Measurements from ENCODE around the gene CPB1.

The CPB1 gene

DNA sequence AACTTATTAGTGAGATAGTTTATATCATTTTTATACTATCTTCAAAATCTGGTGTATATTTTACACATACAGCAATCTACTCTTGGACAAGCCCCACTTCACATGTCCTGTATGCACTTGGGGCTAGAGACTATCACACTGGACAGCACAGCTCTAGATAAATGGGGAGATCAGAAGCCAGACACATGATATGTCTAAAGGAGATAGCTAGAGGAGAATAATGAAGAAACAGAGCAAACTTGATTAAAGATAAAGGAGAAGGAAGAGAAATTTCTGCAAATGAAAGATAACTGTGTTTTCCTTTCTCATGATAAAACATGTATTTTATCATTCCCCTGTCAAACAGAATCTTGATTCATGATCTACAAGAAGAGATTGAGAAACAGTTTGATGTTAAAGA is 50.5 kb downstream of the CPB1 start:
- Histone ChIP-seq H2BK15ac (ENCODE audit: low read depth, poor library complexity, severe bottlenecking) (no peak overlapping the region), H3K27ac (ENCODE audit: low read length, poor library complexity, severe bottlenecking) (no peak overlapping the region), H3K4me3 (ENCODE audit: insufficient read depth in 1 of 2, low read depth in 1 of 2, low read length in 2 of 2) (no peak overlapping the region), H3K4ac (ENCODE audit: low read depth in 1 of 2, low read length in 2 of 2) (no peak overlapping the region), H3K79me1 (replicated peaks; ENCODE audit: low read length, poor library complexity, severe bottlenecking) (no peaks in the 10 kb centered on the region), H2BK5ac (ENCODE audit: low read depth, low read length, poor library complexity, severe bottlenecking) (no peak overlapping the region), H3K9ac (ENCODE audit: low read length) (no peak overlapping the region), H4K8ac (ENCODE audit: low read length) (no peak overlapping the region), H3K23ac (ENCODE audit: low read length in 2 of 2) (no peak overlapping the region), H2AFZ (ENCODE audit: low read depth, low read length) (no peak overlapping the region), H2BK120ac (ENCODE audit: low read depth, low read length) (no peak overlapping the region), H4K91ac (ENCODE audit: low read length) (no peak overlapping the region), H3K27me3 (ENCODE audit: control insufficient read depth in 1 of 2, insufficient read depth in 1 of 2, low read length in 2 of 2) (no peaks in the 10 kb centered on the region), H3K4me2 (ENCODE audit: low read length, poor library complexity, severe bottlenecking) (no peak overlapping the region), H2BK12ac (ENCODE audit: low read length in 2 of 2) (no peak overlapping the region), H3K9me3 (ENCODE audit: control insufficient read depth, low read length) (no peaks in the 10 kb centered on the region), H3K36me3 (ENCODE audit: control insufficient read depth in 1 of 2, insufficient read depth in 2 of 2, low read depth in 1 of 2, low read length in 2 of 2) (no peaks in the 10 kb centered on the region), H3K14ac (ENCODE audit: low read length in 2 of 2) (no peak overlapping the region), H3K18ac (ENCODE audit: low read depth in 1 of 2, low read length in 2 of 2) (no peak overlapping the region), H3K4me1 (ENCODE audit: control insufficient read depth, insufficient read depth, low read depth, low read length) (peaks cover under 1% of the 10 kb centered on the region), H2AK5ac (ENCODE audit: low read length, severe bottlenecking) (no peak overlapping the region)
- DNase-seq = no peak

DNA sequence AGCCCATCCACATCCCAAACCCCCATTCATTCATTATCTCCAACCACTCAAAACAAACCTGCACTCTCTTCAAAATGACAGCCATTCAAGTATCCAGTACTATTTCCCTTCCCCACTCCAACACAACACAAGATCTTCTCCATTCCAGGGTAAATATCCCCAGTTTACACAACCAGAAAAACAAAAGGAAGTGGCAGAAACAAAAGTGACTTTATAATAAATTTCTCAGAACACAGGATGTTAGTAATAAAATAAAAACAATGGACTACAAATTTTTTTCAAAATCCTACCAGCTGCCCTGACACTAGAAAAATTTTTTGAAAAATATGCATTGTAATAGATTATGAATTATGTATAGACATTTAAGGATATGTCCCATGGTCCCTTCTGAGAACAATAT is 51.6 kb downstream of the CPB1 start:
- H3K4me2 ChIP-seq (ENCODE audit: low read length, poor library complexity, severe bottlenecking) = no peak overlapping the region
- H2AFZ ChIP-seq (ENCODE audit: low read depth, low read length) = no peak overlapping the region
- no peak overlapping the region for H4K8ac ChIP-seq (ENCODE audit: low read length)
- H3K23ac ChIP-seq (ENCODE audit: low read length in 2 of 2) = no peak overlapping the region
- H3K27ac ChIP-seq (ENCODE audit: low read length, poor library complexity, severe bottlenecking) = no peak overlapping the region
- no peak overlapping the region for H2BK5ac ChIP-seq (ENCODE audit: low read depth, low read length, poor library complexity, severe bottlenecking)
- no peak overlapping the region for H2AK5ac ChIP-seq (ENCODE audit: low read length, severe bottlenecking)
- no peak overlapping the region for H3K14ac ChIP-seq (ENCODE audit: low read length in 2 of 2)
- H3K9me3 ChIP-seq (ENCODE audit: control insufficient read depth, low read length) = no peaks in the 10 kb centered on the region
- no peak overlapping the region for H3K4me3 ChIP-seq (ENCODE audit: insufficient read depth in 1 of 2, low read depth in 1 of 2, low read length in 2 of 2)
- no peak overlapping the region for H3K4ac ChIP-seq (ENCODE audit: low read depth in 1 of 2, low read length in 2 of 2)
- H2BK12ac ChIP-seq (ENCODE audit: low read length in 2 of 2) = no peak overlapping the region
- H4K91ac ChIP-seq (ENCODE audit: low read length) = no peak overlapping the region
- no peak for DNase-seq
- no peak overlapping the region for H3K9ac ChIP-seq (ENCODE audit: low read length)
- H2BK15ac ChIP-seq (ENCODE audit: low read depth, poor library complexity, severe bottlenecking) = no peak overlapping the region
- no peaks in the 10 kb centered on the region for H3K36me3 ChIP-seq (ENCODE audit: control insufficient read depth in 1 of 2, insufficient read depth in 2 of 2, low read depth in 1 of 2, low read length in 2 of 2)
- H3K18ac ChIP-seq (ENCODE audit: low read depth in 1 of 2, low read length in 2 of 2) = no peak overlapping the region
- H2BK120ac ChIP-seq (ENCODE audit: low read depth, low read length) = no peak overlapping the region
- H3K79me1 ChIP-seq (replicated peaks; ENCODE audit: low read length, poor library complexity, severe bottlenecking) = no peaks in the 10 kb centered on the region
- H3K27me3 ChIP-seq (ENCODE audit: control insufficient read depth in 1 of 2, insufficient read depth in 1 of 2, low read length in 2 of 2) = no peaks in the 10 kb centered on the region
- H3K4me1 ChIP-seq (ENCODE audit: control insufficient read depth, insufficient read depth, low read depth, low read length) = peaks cover 2% of the 10 kb centered on the region

DNA sequence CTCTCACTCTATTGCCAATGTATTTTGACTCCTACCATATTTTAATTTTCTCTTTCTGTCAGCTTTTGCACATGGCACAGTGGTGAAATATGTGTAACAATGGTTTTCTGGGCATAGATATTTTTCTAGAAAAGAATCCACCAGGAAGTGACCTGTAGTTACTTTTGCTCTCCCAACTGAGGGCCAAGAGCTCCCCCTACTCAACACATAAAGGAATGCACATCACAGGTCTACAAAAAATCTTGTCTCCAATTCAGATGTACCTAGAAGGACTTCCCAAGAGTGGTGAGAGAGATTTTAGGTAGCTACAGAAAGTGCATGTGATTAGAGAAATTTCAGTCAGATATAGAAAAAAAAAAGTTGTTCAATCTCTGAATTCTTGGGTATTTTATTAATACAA is 53.1 kb downstream of the CPB1 start:
- Histone ChIP-seq H3K4ac (ENCODE audit: low read depth in 1 of 2, low read length in 2 of 2) (no peak overlapping the region), H2BK15ac (ENCODE audit: low read depth, poor library complexity, severe bottlenecking) (no peak overlapping the region)

DNA sequence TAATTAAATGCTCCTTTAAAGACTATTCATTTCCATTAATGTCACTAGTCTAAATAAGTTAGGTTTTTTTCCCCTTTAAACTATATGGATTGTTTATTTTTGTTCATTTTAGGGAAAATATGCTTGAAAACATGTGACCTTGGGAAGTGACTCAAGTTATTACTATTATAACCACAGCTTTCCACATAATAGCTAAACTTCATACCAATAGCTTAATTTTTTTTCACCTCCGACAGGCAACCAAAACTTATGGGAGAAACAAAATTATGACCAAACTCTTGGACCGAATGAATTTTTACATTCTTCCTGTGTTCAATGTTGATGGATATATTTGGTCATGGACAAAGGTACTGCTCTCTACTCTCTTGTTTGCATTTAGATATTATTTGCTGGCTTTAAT is 53.7 kb downstream of the CPB1 start:
- Histone ChIP-seq H4K91ac (ENCODE audit: low read length) (no peak overlapping the region), H3K23ac (ENCODE audit: low read length in 2 of 2) (no peak overlapping the region), H3K4me2 (ENCODE audit: low read length, poor library complexity, severe bottlenecking) (no peak overlapping the region), H2BK5ac (ENCODE audit: low read depth, low read length, poor library complexity, severe bottlenecking) (no peak overlapping the region), H2BK120ac (ENCODE audit: low read depth, low read length) (no peak overlapping the region), H3K27ac (ENCODE audit: low read length, poor library complexity, severe bottlenecking) (peak overlapping the region; percentile 56), H3K79me1 (replicated peaks; ENCODE audit: low read length, poor library complexity, severe bottlenecking) (no peaks in the 10 kb centered on the region), H4K8ac (ENCODE audit: low read length) (no peak overlapping the region), H3K4me3 (ENCODE audit: insufficient read depth in 1 of 2, low read depth in 1 of 2, low read length in 2 of 2) (no peak overlapping the region), H3K9me3 (ENCODE audit: control insufficient read depth, low read length) (no peaks in the 10 kb centered on the region), H2BK12ac (ENCODE audit: low read length in 2 of 2) (no peak overlapping the region), H2AFZ (ENCODE audit: low read depth, low read length) (no peak overlapping the region), H3K14ac (ENCODE audit: low read length in 2 of 2) (no peak overlapping the region), H3K4ac (ENCODE audit: low read depth in 1 of 2, low read length in 2 of 2) (no peak overlapping the region), H3K27me3 (ENCODE audit: control insufficient read depth in 1 of 2, insufficient read depth in 1 of 2, low read length in 2 of 2) (no peaks in the 10 kb centered on the region), H3K4me1 (ENCODE audit: control insufficient read depth, insufficient read depth, low read depth, low read length) (peaks cover 2% of the 10 kb centered on the region), H3K36me3 (ENCODE audit: control insufficient read depth in 1 of 2, insufficient read depth in 2 of 2, low read depth in 1 of 2, low read length in 2 of 2) (no peaks in the 10 kb centered on the region), H3K9ac (ENCODE audit: low read length) (no peak overlapping the region), H2AK5ac (ENCODE audit: low read length, severe bottlenecking) (no peak overlapping the region), H3K18ac (ENCODE audit: low read depth in 1 of 2, low read length in 2 of 2) (no peak overlapping the region), H2BK15ac (ENCODE audit: low read depth, poor library complexity, severe bottlenecking) (no peak overlapping the region)
- 100% methylated on average over 1 of the region's 2 CpGs for WGBS
- peak; percentile 8 for DNase-seq

More for the DNA sequence above, 53.1 kb downstream of the CPB1 start:
- H3K9me3 ChIP-seq (ENCODE audit: control insufficient read depth, low read length) = no peaks in the 10 kb centered on the region
- no peak overlapping the region for H2AFZ ChIP-seq (ENCODE audit: low read depth, low read length)
- H3K18ac ChIP-seq (ENCODE audit: low read depth in 1 of 2, low read length in 2 of 2) = no peak overlapping the region
- no peaks in the 10 kb centered on the region for H3K79me1 ChIP-seq (replicated peaks; ENCODE audit: low read length, poor library complexity, severe bottlenecking)
- no peak for DNase-seq
- H2AK5ac ChIP-seq (ENCODE audit: low read length, severe bottlenecking) = no peak overlapping the region
- no peak overlapping the region for H2BK12ac ChIP-seq (ENCODE audit: low read length in 2 of 2)
- H2BK5ac ChIP-seq (ENCODE audit: low read depth, low read length, poor library complexity, severe bottlenecking) = no peak overlapping the region
- no peak overlapping the region for H3K4me3 ChIP-seq (ENCODE audit: insufficient read depth in 1 of 2, low read depth in 1 of 2, low read length in 2 of 2)
- H2BK120ac ChIP-seq (ENCODE audit: low read depth, low read length) = no peak overlapping the region
- no peak overlapping the region for H3K14ac ChIP-seq (ENCODE audit: low read length in 2 of 2)
- H3K36me3 ChIP-seq (ENCODE audit: control insufficient read depth in 1 of 2, insufficient read depth in 2 of 2, low read depth in 1 of 2, low read length in 2 of 2) = no peaks in the 10 kb centered on the region
- H3K27me3 ChIP-seq (ENCODE audit: control insufficient read depth in 1 of 2, insufficient read depth in 1 of 2, low read length in 2 of 2) = no peaks in the 10 kb centered on the region
- no peak overlapping the region for H3K23ac ChIP-seq (ENCODE audit: low read length in 2 of 2)
- no peak overlapping the region for H4K91ac ChIP-seq (ENCODE audit: low read length)
- no peak overlapping the region for H3K9ac ChIP-seq (ENCODE audit: low read length)
- no peak overlapping the region for H4K8ac ChIP-seq (ENCODE audit: low read length)
- H3K4me2 ChIP-seq (ENCODE audit: low read length, poor library complexity, severe bottlenecking) = no peak overlapping the region
- no peak overlapping the region for H3K27ac ChIP-seq (ENCODE audit: low read length, poor library complexity, severe bottlenecking)
- peaks cover 2% of the 10 kb centered on the region for H3K4me1 ChIP-seq (ENCODE audit: control insufficient read depth, insufficient read depth, low read depth, low read length)

All from mesenchymal stem cell (in vitro differentiated cells and primary cell).